SK-N-SH (cell line): ENCODE data around the gene APOBEC2. TPM values are rescaled to one million over a fixed set of nuclear protein-coding genes. Genes with fewer than 3 reads are reported as not detected.

ENCODE experiments used
- CTCF ChIA-PET: fragments of 300-600, 350-600 bp; formaldehyde crosslinking; extraction: SDS; loops from one replicate; lab custom pipeline; 2021; lab: Yijun Ruan, JAX
- POLR2A ChIA-PET: fragments of 350-600 bp; sonication (Branson Sonifier 250); formaldehyde crosslinking; extraction: SDS; loops from one replicate; lab custom pipeline; 2020; ENCODE audit warnings: antibody characterized with exemption, inconsistent platforms; lab: Yijun Ruan, JAX
- DNase-seq: peaks from one replicate; pipeline ENCODE4 v3.0.0; 2012
- H2AFZ ChIP-seq: fragments of 200-600 bp; sonication (generic); 2 replicates; pipeline ENCODE4 v1.8.1; 2016; ENCODE audit warnings: antibody characterized with exemption, mild to moderate bottlenecking, low read depth
- H3F3A ChIP-seq: fragments of 200-600 bp; sonication (generic); replicated peaks from 2 replicates; pipeline ENCODE3; 2016; ENCODE audit warnings: antibody characterized with exemption, mild to moderate bottlenecking; ENCODE audit not compliant: insufficient read depth
- H3K27ac ChIP-seq, 2 experiments: fragments of 200-500 bp in 1 of 2; fragments of 200-600 bp in 1 of 2; sonication (Bioruptor generic) in 1 of 2; sonication (generic), shearing (Covaris generic) in 1 of 2; 2 replicates each; pipeline versions ENCODE4 v1.5.1 to v1.6.1; 2014 to 2016; ENCODE audit warnings: low read depth in 2 of 2, inconsistent platforms in 1 of 2, low read length in 1 of 2, mild to moderate bottlenecking in 1 of 2, mixed read lengths in 1 of 2
- H3K27me3 ChIP-seq: fragments of 200-600 bp; sonication (generic), shearing (Covaris generic); 2 replicates; pipeline ENCODE4 v1.6.1; 2016; ENCODE audit warnings: mixed run types; ENCODE audit not compliant: insufficient read depth
- H3K36me3 ChIP-seq, 2 experiments: fragments of 200-500 bp in 1 of 2; fragments of 200-600 bp in 1 of 2; sonication (Bioruptor generic) in 1 of 2; sonication (generic) in 1 of 2; replicated peaks in 1 of 2; 2 replicates each; pipeline versions ENCODE3 to v1.5.1; 2014 to 2016; ENCODE audit warnings: low read length in 1 of 2, mild to moderate bottlenecking in 1 of 2; ENCODE audit not compliant: insufficient read depth in 2 of 2, control insufficient read depth in 1 of 2
- H3K4me1 ChIP-seq, 2 experiments: fragments of 200-500 bp in 1 of 2; fragments of 200-600 bp in 1 of 2; sonication (Bioruptor generic) in 1 of 2; sonication (generic), shearing (Covaris generic) in 1 of 2; 2 replicates each; pipeline versions ENCODE4 v1.5.1 to v1.6.1; 2014 to 2016; ENCODE audit warnings: low read depth in 1 of 2, low read length in 1 of 2, mixed run types in 1 of 2; ENCODE audit not compliant: insufficient read depth in 2 of 2, control insufficient read depth in 1 of 2
- H3K4me2 ChIP-seq: fragments of 200-600 bp; sonication (generic), shearing (Covaris generic); 2 replicates; pipeline ENCODE4 v1.6.1; 2017; ENCODE audit warnings: mixed run types
- H3K4me3 ChIP-seq, 2 experiments: fragments of 200-500 bp in 1 of 2; fragments of 200-600 bp in 1 of 2; sonication (Bioruptor generic) in 1 of 2; sonication (generic), shearing (Covaris generic) in 1 of 2; 2 replicates each; pipeline versions ENCODE4 v1.5.1 to v1.8.1; 2014 to 2016; ENCODE audit warnings: low read depth in 2 of 2, inconsistent platforms in 1 of 2, low read length in 1 of 2, mild to moderate bottlenecking in 1 of 2, mixed read lengths in 1 of 2, moderate library complexity in 1 of 2
- H3K79me2 ChIP-seq: fragments of 200-600 bp; sonication (generic); 2 replicates; pipeline ENCODE4 v1.8.1; 2017; ENCODE audit warnings: mild to moderate bottlenecking; ENCODE audit not compliant: insufficient read depth
- H3K9ac ChIP-seq: fragments of 200-600 bp; sonication (generic); 2 replicates; pipeline ENCODE4 v1.6.1; 2017; ENCODE audit warnings: mixed run types
- H3K9me2 ChIP-seq: fragments of 200-600 bp; sonication (generic); 2 replicates; pipeline ENCODE4 v1.6.1; 2017; ENCODE audit warnings: mixed run types
- H3K9me3 ChIP-seq: fragments of 200-600 bp; sonication (generic); 2 replicates; pipeline ENCODE4 v1.6.1; 2017; ENCODE audit warnings: mixed run types, mild to moderate bottlenecking, moderate library complexity
- H4K20me1 ChIP-seq: fragments of 200-600 bp; sonication (generic); 2 replicates; pipeline ENCODE4 v1.6.1; 2017; ENCODE audit warnings: mild to moderate bottlenecking, mixed run types; ENCODE audit not compliant: insufficient read depth
- CHD2 ChIP-seq: fragments of 150-350 bp; IDR thresholded peaks from 2 replicates; pipeline ENCODE4 v1.6.1; 2018; ENCODE audit warnings: low read length; ENCODE audit not compliant: partially characterized antibody
- ELF1 ChIP-seq: IDR thresholded peaks from 2 replicates; pipeline ENCODE4 v1.4.0; 2012
- EP300 ChIP-seq, 2 experiments: IDR thresholded peaks; 2 replicates each; pipeline versions ENCODE4 v1.4.0 to v1.6.1; 2012; ENCODE audit warnings: borderline replicate concordance in 1 of 2, low read depth in 1 of 2, low read length in 1 of 2
- EZH2phosphoT487 ChIP-seq: fragments of 200-600 bp; sonication (generic); IDR thresholded peaks from 2 replicates; pipeline ENCODE4 v1.6.1; 2017; ENCODE audit warnings: low read depth, mixed run types, mild to moderate bottlenecking, antibody characterized with exemption, moderate library complexity, borderline replicate concordance
- FOSL2 ChIP-seq: IDR thresholded peaks from 2 replicates; pipeline ENCODE4 v1.4.0; 2012; ENCODE audit warnings: low read depth, mild to moderate bottlenecking, moderate library complexity, borderline replicate concordance
- FOXJ3 ChIP-seq: sonication (generic); formaldehyde crosslinking; IDR thresholded peaks from 2 replicates; pipeline ENCODE4 v1.5.1; 2020; ENCODE audit warnings: mild to moderate bottlenecking, missing genetic modification reagents
- FOXM1 ChIP-seq: IDR thresholded peaks from 2 replicates; pipeline ENCODE4 v1.4.0; 2012; ENCODE audit warnings: low read depth, mild to moderate bottlenecking
- JUND ChIP-seq: IDR thresholded peaks from 2 replicates; pipeline ENCODE4 v1.4.0; 2012
- MEF2A ChIP-seq: IDR thresholded peaks from 2 replicates; pipeline ENCODE4 v1.4.0; 2012; ENCODE audit warnings: low read depth, borderline replicate concordance
- MXI1 ChIP-seq: IDR thresholded peaks from 2 replicates; pipeline ENCODE4 v1.6.1; 2012; ENCODE audit warnings: mild to moderate bottlenecking, low read depth, low read length, improper control_type of control experiment
- RCOR1 ChIP-seq: fragments of 150-350 bp; IDR thresholded peaks from 2 replicates; pipeline ENCODE4 v1.6.1; 2017; ENCODE audit warnings: antibody characterized with exemption, low read length
- RFX5 ChIP-seq: IDR thresholded peaks from 2 replicates; pipeline ENCODE4 v1.6.1; 2012; ENCODE audit warnings: mild to moderate bottlenecking, improper control_type of control experiment, low read length
- RXRA ChIP-seq: IDR thresholded peaks from 2 replicates; pipeline ENCODE4 v1.4.0; 2012; ENCODE audit warnings: low read depth, mild to moderate bottlenecking, borderline replicate concordance
- SMC3 ChIP-seq: IDR thresholded peaks from 2 replicates; pipeline ENCODE4 v1.6.1; 2012; ENCODE audit warnings: low read depth, low read length, improper control_type of control experiment
- TAF1 ChIP-seq: IDR thresholded peaks from 2 replicates; pipeline ENCODE4 v1.6.1; 2012; ENCODE audit warnings: low read depth, mild to moderate bottlenecking, low read length, moderate library complexity, borderline replicate concordance
- TEAD4 ChIP-seq: IDR thresholded peaks from 2 replicates; pipeline ENCODE4 v1.4.0; 2012; ENCODE audit warnings: mild to moderate bottlenecking, borderline replicate concordance; ENCODE audit not compliant: insufficient read depth
- WGBS: methylation state at CpG from one replicate; pipeline ENCODE4 v1.1.6; 2017; ENCODE audit warnings: low lambda C conversion rate; 5-methylcytosine and 5-hydroxymethylcytosine counted together
- polyA plus RNA-seq, 3 experiments: library from polyadenylated mRNA; depleted of rRNA; stranded (reverse); fragments of >200 nt; gene quantifications; 2 replicates each; pipeline ENCODE4 v1.2.3, GENCODE V29; 2012
- TF ChIP-seq, protein P1 (sequence below): fragments of 150-350 bp; IDR thresholded peaks from 2 replicates; pipeline ENCODE4 v1.6.1; 2016; ENCODE audit warnings: mild to moderate bottlenecking, low read depth, low read length
- TF ChIP-seq, protein P2 (sequence below): IDR thresholded peaks from 2 replicates; pipeline ENCODE4 v1.4.0; 2012; ENCODE audit warnings: low read depth, borderline replicate concordance
- TF ChIP-seq, protein P3 (sequence below): IDR thresholded peaks from 2 replicates; pipeline ENCODE4 v1.4.0; 2012; ENCODE audit warnings: low read depth, borderline replicate concordance

Gene APOBEC2
- polyA plus RNA-seq, 1 of the 3 experiments (the other 2 are of a cell fraction), result not detected

DNA sequence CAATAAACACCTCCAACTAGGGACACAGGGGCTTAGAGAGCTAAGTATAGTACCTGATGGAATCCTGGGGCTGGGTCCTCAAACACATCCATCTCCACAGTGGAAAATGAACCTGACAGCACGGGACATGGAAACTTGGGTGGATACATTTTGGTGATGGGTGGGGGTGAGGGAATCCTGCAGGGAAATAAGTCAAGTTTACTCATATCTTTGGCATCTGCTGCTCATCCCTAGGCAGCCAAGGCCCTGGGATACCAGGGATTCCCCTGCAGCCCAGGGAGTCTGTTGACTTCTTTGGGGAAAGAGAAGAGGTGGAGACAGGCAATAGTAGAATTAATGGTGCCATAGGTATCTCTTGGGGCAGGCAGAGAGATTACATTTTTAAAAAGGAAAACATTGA, 6.6 kb downstream of the APOBEC2 start (continued):
- TF ChIP-seq SMC3 (no peak), RCOR1 (no peak), CHD2 (no peak), FOXJ3 (CRISPR knock-in tag) (no peak), TEAD4 (no peak), MXI1 (no peak)
- TF ChIP-seq, protein P1, sequence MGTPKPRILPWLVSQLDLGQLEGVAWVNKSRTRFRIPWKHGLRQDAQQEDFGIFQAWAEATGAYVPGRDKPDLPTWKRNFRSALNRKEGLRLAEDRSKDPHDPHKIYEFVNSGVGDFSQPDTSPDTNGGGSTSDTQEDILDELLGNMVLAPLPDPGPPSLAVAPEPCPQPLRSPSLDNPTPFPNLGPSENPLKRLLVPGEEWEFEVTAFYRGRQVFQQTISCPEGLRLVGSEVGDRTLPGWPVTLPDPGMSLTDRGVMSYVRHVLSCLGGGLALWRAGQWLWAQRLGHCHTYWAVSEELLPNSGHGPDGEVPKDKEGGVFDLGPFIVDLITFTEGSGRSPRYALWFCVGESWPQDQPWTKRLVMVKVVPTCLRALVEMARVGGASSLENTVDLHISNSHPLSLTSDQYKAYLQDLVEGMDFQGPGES, result no peak

DNA sequence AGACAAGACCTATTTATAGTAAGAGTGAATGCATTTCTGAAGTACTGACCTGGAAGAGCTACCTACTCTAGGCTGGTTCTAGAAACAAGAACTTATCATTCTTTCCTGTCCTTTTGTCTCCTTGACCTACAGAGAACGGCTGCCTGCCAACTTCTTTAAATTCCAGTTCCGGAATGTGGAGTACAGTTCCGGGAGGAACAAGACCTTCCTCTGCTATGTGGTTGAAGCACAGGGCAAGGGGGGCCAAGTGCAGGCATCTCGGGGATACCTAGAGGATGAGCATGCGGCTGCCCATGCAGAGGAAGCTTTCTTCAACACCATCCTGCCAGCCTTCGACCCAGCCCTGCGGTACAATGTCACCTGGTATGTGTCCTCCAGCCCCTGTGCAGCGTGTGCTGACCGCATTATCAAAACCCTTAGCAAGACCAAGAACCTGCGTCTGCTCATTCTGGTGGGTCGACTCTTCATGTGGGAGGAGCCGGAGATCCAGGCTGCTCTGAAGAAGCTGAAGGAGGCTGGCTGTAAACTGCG, 8.3 kb downstream of the APOBEC2 start:
- no peak overlapping the region for H3K9ac ChIP-seq
- H3K79me2 ChIP-seq, result no peaks in the 10 kb centered on the region; the same call in 1 of the 2 replicates
- DNase-seq, result no peak
- H3K27me3 ChIP-seq, result no peaks in the 10 kb centered on the region
- peaks cover 21 to 27% of the 10 kb centered on the region in 2 experiments for H3K36me3 ChIP-seq
- no peaks in the 10 kb centered on the region for H4K20me1 ChIP-seq
- H3K9me2 ChIP-seq, result no peaks in the 10 kb centered on the region
- H3K4me3 ChIP-seq, result no peak overlapping the region
- H3K27ac ChIP-seq, result no peak overlapping the region
- POLR2A ChIA-PET, result interaction anchor here (1.0 kb wide), 1 partner anchor 9 kb away, joined by 3 read pairs; no protein-coding TSS in a partner anchor
- no peaks in the 10 kb centered on the region for H3F3A ChIP-seq
- no peaks in the 10 kb centered on the region for H3K9me3 ChIP-seq
- no peak for TF ChIP-seq EP300 (IDR thresholded peaks at IDR 0.05; ENCODE audit: borderline replicate concordance in 1 of 2, low read depth in 1 of 2, low read length in 1 of 2)
- no peak for TF ChIP-seq TAF1
- TF ChIP-seq, all 33 proteins: peak for 0
- H3K4me1 ChIP-seq, result no peaks in the 10 kb centered on the region; a peak in 1 of 4 replicates
- CTCF ChIA-PET, result no interaction called here
- 96% methylated on average over 9 of the region's 13 CpGs for WGBS
- no peak overlapping the region for H2AFZ ChIP-seq
- H3K4me2 ChIP-seq, result no peak overlapping the region

DNA sequence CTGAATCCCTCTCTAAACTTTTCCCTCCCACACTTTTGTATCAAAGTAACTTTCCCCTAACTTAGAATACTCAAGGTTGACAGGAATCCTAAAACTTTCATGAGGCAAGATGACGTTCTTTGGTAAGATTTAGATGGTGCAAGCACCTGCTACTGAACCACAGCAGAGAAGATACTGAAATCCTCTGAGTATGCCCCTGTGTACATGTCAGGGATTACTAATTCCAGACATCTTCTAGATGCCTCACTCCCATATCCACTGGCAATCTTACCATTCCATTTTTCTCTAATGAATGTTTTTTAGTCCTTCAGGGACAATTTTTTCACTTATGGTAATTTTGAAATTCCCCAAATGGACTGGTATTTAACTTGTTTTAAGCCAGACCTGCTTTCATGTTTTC, 9.1 kb downstream of the APOBEC2 start:
- ChIA-PET POLR2A (interaction anchor here (1.0 kb wide), 1 partner anchor 9 kb away, joined by 3 read pairs; no protein-coding TSS in a partner anchor), CTCF (interaction anchor here (1.0 to 1.3 kb wide), 2 partner anchors 40 to 1081 kb away, joined by 3 to 5 read pairs; no protein-coding TSS in a partner anchor)
- H3K9me2 ChIP-seq, result no peaks in the 10 kb centered on the region
- H3K27ac ChIP-seq, result no peak overlapping the region
- H3K9me3 ChIP-seq, result no peaks in the 10 kb centered on the region
- H3K4me2 ChIP-seq, result no peak overlapping the region
- TF ChIP-seq, protein P2, sequence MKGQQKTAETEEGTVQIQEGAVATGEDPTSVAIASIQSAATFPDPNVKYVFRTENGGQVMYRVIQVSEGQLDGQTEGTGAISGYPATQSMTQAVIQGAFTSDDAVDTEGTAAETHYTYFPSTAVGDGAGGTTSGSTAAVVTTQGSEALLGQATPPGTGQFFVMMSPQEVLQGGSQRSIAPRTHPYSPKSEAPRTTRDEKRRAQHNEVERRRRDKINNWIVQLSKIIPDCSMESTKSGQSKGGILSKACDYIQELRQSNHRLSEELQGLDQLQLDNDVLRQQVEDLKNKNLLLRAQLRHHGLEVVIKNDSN, result no peak
- TF ChIP-seq SMC3 (no peak), EZH2phosphoT487 (no peak), RXRA (no peak), ELF1 (no peak), CHD2 (no peak), RFX5 (no peak), MEF2A (no peak), FOXM1 (no peak), JUND (no peak), FOSL2 (no peak), TEAD4 (no peak)
- TF ChIP-seq, protein P3, sequence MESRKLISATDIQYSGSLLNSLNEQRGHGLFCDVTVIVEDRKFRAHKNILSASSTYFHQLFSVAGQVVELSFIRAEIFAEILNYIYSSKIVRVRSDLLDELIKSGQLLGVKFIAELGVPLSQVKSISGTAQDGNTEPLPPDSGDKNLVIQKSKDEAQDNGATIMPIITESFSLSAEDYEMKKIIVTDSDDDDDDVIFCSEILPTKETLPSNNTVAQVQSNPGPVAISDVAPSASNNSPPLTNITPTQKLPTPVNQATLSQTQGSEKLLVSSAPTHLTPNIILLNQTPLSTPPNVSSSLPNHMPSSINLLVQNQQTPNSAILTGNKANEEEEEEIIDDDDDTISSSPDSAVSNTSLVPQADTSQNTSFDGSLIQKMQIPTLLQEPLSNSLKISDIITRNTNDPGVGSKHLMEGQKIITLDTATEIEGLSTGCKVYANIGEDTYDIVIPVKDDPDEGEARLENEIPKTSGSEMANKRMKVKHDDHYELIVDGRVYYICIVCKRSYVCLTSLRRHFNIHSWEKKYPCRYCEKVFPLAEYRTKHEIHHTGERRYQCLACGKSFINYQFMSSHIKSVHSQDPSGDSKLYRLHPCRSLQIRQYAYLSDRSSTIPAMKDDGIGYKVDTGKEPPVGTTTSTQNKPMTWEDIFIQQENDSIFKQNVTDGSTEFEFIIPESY, result no peak
- WGBS, result 95% methylated on average over 1 of the region's 1 CpG
- H3K36me3 ChIP-seq, result peaks cover 24 to 27% of the 10 kb centered on the region in 2 experiments
- no peak for DNase-seq
- no peak overlapping the region for H3K4me3 ChIP-seq
- no peaks in the 10 kb centered on the region; the same call in 1 of the 2 replicates for H3K79me2 ChIP-seq
- H3K4me1 ChIP-seq, result no peaks in the 10 kb centered on the region; a peak in 1 of 4 replicates
- no peak overlapping the region for H3K9ac ChIP-seq
- no peaks in the 10 kb centered on the region for H3K27me3 ChIP-seq
- H2AFZ ChIP-seq, result no peak overlapping the region
- no peaks in the 10 kb centered on the region for H3F3A ChIP-seq
- no peaks in the 10 kb centered on the region for H4K20me1 ChIP-seq
